K562 (cell line): ENCODE measurements around the gene RHEB. TPM values are rescaled to one million over a fixed set of nuclear protein-coding genes. Genes with fewer than 3 reads are reported as not detected.
A peak's percentile ranks its signal among the peaks of the same experiment; 100 is the strongest.

Source experiments
- ATAC-seq: fragments of 200-7000 bp; cut with Tn5 transposase; 3 replicates; pipeline ENCODE4 v1.9.1; 2020; ENCODE audit warnings: moderate library complexity
- BruUV-seq: library from RNA; stranded (reverse); fragments of 400-500 nt; replicated peaks from 2 replicates; lab custom pipeline; 2021; lab: Mats Ljungman, UMichigan
- CTCF ChIA-PET: fragments of 300-600 bp; formaldehyde crosslinking; extraction: SDS; loops from one replicate; lab custom pipeline; 2021; ENCODE audit warnings: low intra/inter-chr PET ratio; lab: Yijun Ruan, JAX
- POLR2A ChIA-PET: fragments of 300-600, 350-650 bp; sonication (Branson Sonifier 250); formaldehyde crosslinking; extraction: SDS; loops from one replicate; lab custom pipeline; 2021; ENCODE audit warnings: antibody characterized with exemption, inconsistent platforms; lab: Yijun Ruan, JAX
- DNase-seq, 4 experiments: peaks; one replicate each; pipeline versions ENCODE4 v3.0.0 to v3.0.0-alpha.2; 2011 to 2018; ENCODE audit warnings: low spot score in 3 of 4, mixed read lengths in 3 of 4; ENCODE audit errors: extremely low read depth in 1 of 4
- FAIRE-seq: peaks from 2 replicates; lab custom pipeline; 2011; peaks lifted over from hg19 to GRCh38; lab: Jason Lieb, UNC
- H2AFZ ChIP-seq: 2 replicates; pipeline ENCODE4 v1.6.0; 2011; ENCODE audit warnings: low read depth, low read length, control low read depth, inconsistent platforms
- H3K27ac ChIP-seq: fragments of 200-600 bp; 3 replicates; pipeline ENCODE4 v1.8.0; 2011; ENCODE audit warnings: low read depth, mild to moderate bottlenecking, control low read depth, inconsistent platforms, low read length, moderate library complexity, mixed read lengths; ENCODE audit errors: extremely low read depth
- H3K27me3 ChIP-seq, 2 experiments: fragments of 300-600 bp in 1 of 2; 2 replicates in 1 of 2; 3 replicates in 1 of 2; pipeline versions ENCODE4 v1.6.0 to v1.8.0; 2011; ENCODE audit warnings: inconsistent platforms in 2 of 2, low read length in 2 of 2, mild to moderate bottlenecking in 1 of 2, mixed read lengths in 1 of 2, moderate library complexity in 1 of 2; ENCODE audit not compliant: control insufficient read depth in 2 of 2, insufficient read depth in 2 of 2
- H3K36me3 ChIP-seq: fragments of 300-600 bp; 3 replicates; pipeline ENCODE4 v1.8.0; 2011; ENCODE audit warnings: mild to moderate bottlenecking, low read length, inconsistent platforms; ENCODE audit not compliant: control insufficient read depth, insufficient read depth
- H3K4me1 ChIP-seq, 2 experiments: fragments of 200-600 bp in 1 of 2; replicated peaks in 1 of 2; 2 replicates in 1 of 2; 3 replicates in 1 of 2; pipeline versions ENCODE4 v1.5.1 to v1.8.0; 2011; ENCODE audit warnings: inconsistent platforms in 2 of 2, low read length in 2 of 2, mild to moderate bottlenecking in 1 of 2, mixed read lengths in 1 of 2, moderate library complexity in 1 of 2; ENCODE audit not compliant: control insufficient read depth in 2 of 2, insufficient read depth in 2 of 2
- H3K4me2 ChIP-seq: 2 replicates; pipeline ENCODE4 v1.6.1; 2011; ENCODE audit warnings: low read length, control low read depth, inconsistent platforms, mixed read lengths; ENCODE audit not compliant: insufficient read depth
- H3K4me3 ChIP-seq: fragments of 200-600 bp; sonication (generic), shearing (Covaris generic); 2 replicates; pipeline ENCODE4 v1.5.1; 2016; ENCODE audit warnings: control low read depth, inconsistent platforms
- H3K79me2 ChIP-seq: fragments of 200-600 bp; 3 replicates; pipeline ENCODE4 v1.8.0; 2011; ENCODE audit warnings: low read length, inconsistent platforms; ENCODE audit not compliant: control insufficient read depth, insufficient read depth
- H3K9ac ChIP-seq, 2 experiments: 2 replicates each; pipeline versions ENCODE4 v1.6.0 to v1.6.1; 2011; ENCODE audit warnings: low read depth in 2 of 2, low read length in 2 of 2, control low read depth in 1 of 2, inconsistent platforms in 1 of 2, mild to moderate bottlenecking in 1 of 2, mixed read lengths in 1 of 2; ENCODE audit not compliant: insufficient read depth in 1 of 2
- H3K9me1 ChIP-seq: one replicate; pipeline ENCODE4 v1.6.0; 2011; ENCODE audit warnings: inconsistent platforms, mild to moderate bottlenecking, low read length, moderate library complexity; ENCODE audit not compliant: control insufficient read depth, insufficient read depth
- H3K9me3 ChIP-seq: replicated peaks from 2 replicates; pipeline ENCODE4 v1.5.1; 2011; ENCODE audit warnings: low read depth, low read length, inconsistent platforms; ENCODE audit not compliant: control insufficient read depth, insufficient read depth
- H4K20me1 ChIP-seq: replicated peaks from 2 replicates; pipeline ENCODE4 v1.6.1; 2011; ENCODE audit warnings: low read length, inconsistent platforms, mixed read lengths; ENCODE audit not compliant: control insufficient read depth, insufficient read depth
- E2F4 ChIP-seq: sonication (generic); formaldehyde crosslinking; IDR thresholded peaks from 2 replicates; pipeline ENCODE4 v1.8.0; 2022; ENCODE audit warnings: mild to moderate bottlenecking, low read depth, missing genetic modification reagents
- GTF2A2 ChIP-seq: IDR thresholded peaks from 2 replicates; pipeline ENCODE4 v1.6.1; 2016; ENCODE audit warnings: mild to moderate bottlenecking, missing genetic modification characterization, missing compliant biosample characterization
- HMG20B ChIP-seq: fragments of 250-450 bp; sonication (Bioruptor Pico); IDR thresholded peaks from 2 replicates; pipeline ENCODE4 v1.5.0; 2021; ENCODE audit warnings: mild to moderate bottlenecking
- MBD2 ChIP-seq: sonication (generic); IDR thresholded peaks from 2 replicates; pipeline ENCODE4 v1.6.1; 2016; ENCODE audit warnings: low read depth, borderline replicate concordance
- NCOR1 ChIP-seq: fragments of 450-650 bp; IDR thresholded peaks from 2 replicates; pipeline ENCODE4 v1.6.1; 2016; ENCODE audit warnings: mild to moderate bottlenecking, moderate library complexity
- PHF8 ChIP-seq: fragments of 200-600 bp; sonication (generic); IDR thresholded peaks from 2 replicates; pipeline ENCODE4 v1.6.1; 2012; ENCODE audit warnings: mixed run types, mild to moderate bottlenecking, inconsistent platforms, low read length, moderate library complexity, borderline replicate concordance
- PRMT5 ChIP-seq: sonication (generic); formaldehyde crosslinking; IDR thresholded peaks from 2 replicates; pipeline ENCODE4 v1.5.0; 2020; ENCODE audit warnings: missing genetic modification reagents
- PURB ChIP-seq: sonication (generic); formaldehyde crosslinking; IDR thresholded peaks from 2 replicates; pipeline ENCODE4 v1.9.0; 2021; ENCODE audit warnings: low read depth, mild to moderate bottlenecking, missing genetic modification reagents
- SNRNP70 ChIP-seq: fragments of 200-400 bp; formaldehyde crosslinking; optimal IDR thresholded peaks from 2 replicates; pipeline ENCODE3; 2017; ENCODE audit warnings: low read depth, low read length
- SP1 ChIP-seq: sonication (generic); formaldehyde crosslinking; IDR thresholded peaks from 2 replicates; pipeline ENCODE4 v1.8.1; 2022; ENCODE audit warnings: mild to moderate bottlenecking, missing genetic modification reagents
- SRSF7 ChIP-seq: fragments of 200-400 bp; formaldehyde crosslinking; optimal IDR thresholded peaks from 2 replicates; pipeline ENCODE3; 2017; ENCODE audit warnings: mild to moderate bottlenecking, low read depth, low read length
- TFAP4 ChIP-seq: sonication (generic); formaldehyde crosslinking; IDR thresholded peaks from 2 replicates; pipeline ENCODE4 v1.8.0; 2022; ENCODE audit warnings: missing genetic modification reagents, mild to moderate bottlenecking, moderate library complexity, borderline replicate concordance
- TRIM28 ChIP-seq: fragments of 450-650 bp; IDR thresholded peaks from 2 replicates; pipeline ENCODE4 v1.6.1; 2017
- WHSC1 ChIP-seq: IDR thresholded peaks from one replicate; pipeline ENCODE4 v1.6.1; 2012; ENCODE audit warnings: low read length, control low read depth, inconsistent platforms
- ZC3H4 ChIP-seq: sonication (generic); formaldehyde crosslinking; IDR thresholded peaks from 2 replicates; pipeline ENCODE4 v1.9.0; 2021; ENCODE audit warnings: missing genetic modification reagents, borderline replicate concordance
- ZNF174 ChIP-seq: fragments of 250-450 bp; sonication (Bioruptor Pico); IDR thresholded peaks from 2 replicates; pipeline ENCODE4 v1.4.0; 2020; ENCODE audit warnings: mild to moderate bottlenecking
- ZNF217 ChIP-seq: sonication (generic); formaldehyde crosslinking; IDR thresholded peaks from 2 replicates; pipeline ENCODE4 v1.8.0; 2022; ENCODE audit warnings: mild to moderate bottlenecking, missing genetic modification reagents
- ZNF316 ChIP-seq: fragments of 450-650 bp; IDR thresholded peaks from 2 replicates; pipeline ENCODE4 v1.6.1; 2016
- ZNF507 ChIP-seq: conservative IDR thresholded peaks from 2 replicates; pipeline ENCODE4 v1.6.1; 2017; ENCODE audit warnings: missing genetic modification characterization, missing compliant biosample characterization
- WGBS: fragments of 100-300 bp; shearing (Covaris generic); methylation state at CpG from one replicate; pipeline ENCODE4 v1.1.6; 2016; ENCODE audit warnings: low coverage, mixed read lengths; ENCODE audit not compliant: insufficient coverage; ENCODE audit errors: missing lambda C conversion rate; 5-methylcytosine and 5-hydroxymethylcytosine counted together
- in situ Hi-C: fragments of 300-500 bp; cut with MboI; formaldehyde crosslinking; loops from 4 replicates; pipeline ENCODE4 v1.15.0; 2018; ENCODE audit warnings: inconsistent platforms, mixed read lengths
- intact Hi-C: fragments of 100-400 bp; cut with micrococcal nuclease; formaldehyde crosslinking; loops from 2 replicates; pipeline ENCODE4 v1.14.2; 2022
- polyA plus RNA-seq, 8 experiments: library from polyadenylated mRNA; depleted of rRNA in 4 of 8; stranded (reverse) in 5 of 8; unstranded in 3 of 8; fragments of >200 nt; fragmentation: Nextera tagmentation in 2 of 8; fragmentation: Illumina TruSeq in 1 of 8; extraction: Ambion mirVana in 2 of 8; extraction: Trizol in 1 of 8; gene quantifications; 2 replicates each; pipeline versions ENCODE4 v1.2.1 to v1.2.3, GENCODE V29; 2011 to 2014; ENCODE audit warnings: inconsistent platforms in 1 of 8, missing spikeins in 1 of 8
- total RNA-seq, 7 experiments: library from RNA; depleted of rRNA in 6 of 7; stranded (reverse); fragments of >200 nt in 6 of 7; fragmentation: Illumina TruSeq in 2 of 7; extraction: Trizol in 2 of 7; gene quantifications; 2 replicates each; pipeline versions ENCODE4 v1.2.1 to v1.2.3, GENCODE V29; 2011 to 2021; ENCODE audit warnings: low replicate concordance in 1 of 7

RHEB gene
- total and polyA plus RNA-seq, 9 of the 15 experiments (the other 6 are each of a cell fraction or from before 2014, with no cell fraction given), result 28.5 to 249 (median 182) TPM

GRCh38 chr7:151435103-151435916 lies 84.4 kb downstream of the RHEB start (continued):
- no peak for TF ChIP-seq MBD2
- no peak for TF ChIP-seq NCOR1
- TF ChIP-seq ZNF507 (tag), result no peak
- no peak for TF ChIP-seq ZNF217
- no peak for TF ChIP-seq WHSC1
- no peak for TF ChIP-seq ZNF174 (CRISPR knock-in tag)
- no peak for TF ChIP-seq PURB (CRISPR knock-in tag)
- no peak for TF ChIP-seq SNRNP70
- TF ChIP-seq ZNF316, result no peak
- no peak for TF ChIP-seq PRMT5 (CRISPR knock-in tag)
- TF ChIP-seq ZC3H4 (CRISPR knock-in tag), result no peak

GRCh38 chr7:151434549-151434948 lies 85.1 kb downstream of the RHEB start:
- peak; percentile 29 for FAIRE-seq
- H3K9me3 ChIP-seq, result no peaks in the 10 kb centered on the region
- intact Hi-C loops, result no loop called here
- H3K36me3 ChIP-seq, result no peaks in the 10 kb centered on the region
- WGBS, result 16% methylated on average over 4 of the region's 4 CpGs
- H3K79me2 ChIP-seq, result no peaks in the 10 kb centered on the region
- in situ Hi-C loops, result no loop called here
- H3K27me3 ChIP-seq, result peaks cover 28 to 96% of the 10 kb centered on the region in 2 experiments; a peak in 4 of 5 replicates
- no peak for DNase-seq
- H3K4me3 ChIP-seq, result no peak overlapping the region
- H3K9me1 ChIP-seq, result no peaks in the 10 kb centered on the region
- no peak overlapping the region for H3K9ac ChIP-seq
- H4K20me1 ChIP-seq, result peaks cover 8% of the 10 kb centered on the region; the same call in 1 of the 2 replicates
- no peak overlapping the region for H3K4me2 ChIP-seq
- no peak for ATAC-seq
- BruUV-seq, result no TSS peak
- POLR2A ChIA-PET, result interaction anchor here (0.9 kb wide), 1 partner anchor 15 kb away, joined by 3 read pairs; no protein-coding TSS in a partner anchor
- peaks cover 0 to 21% of the 10 kb centered on the region in 2 experiments; a peak in 3 of 5 replicates for H3K4me1 ChIP-seq
- no peak overlapping the region for H2AFZ ChIP-seq
- H3K27ac ChIP-seq, result no peak overlapping the region
- CTCF ChIA-PET, result no interaction called here
- no peak for TF ChIP-seq GTF2A2 (tag)
- no peak for TF ChIP-seq TFAP4
- TF ChIP-seq SP1, result no peak
- no peak for TF ChIP-seq HMG20B (CRISPR knock-in tag)
- no peak for TF ChIP-seq TRIM28
- no peak for TF ChIP-seq E2F4 (CRISPR knock-in tag)
- no peak for TF ChIP-seq SRSF7
- no peak for TF ChIP-seq PHF8
